B cell (primary cell): ENCODE measurements around the gene GRK5. TPM values are rescaled to one million over a fixed set of nuclear protein-coding genes. Genes with fewer than 3 reads are reported as not detected.

ENCODE experiments used
- ATAC-seq: fragments of 200-7000 bp; cut with Tn5 transposase; one replicate; pipeline ENCODE4 v1.10.0; 2021; ENCODE audit warnings: low read depth, mild to moderate bottlenecking, moderate number of reproducible peaks, moderate library complexity
- CTCF ChIA-PET: fragments of 350-600 bp; sonication (Branson Sonifier 250); formaldehyde crosslinking; loops from one replicate; lab custom pipeline; 2021; ENCODE audit warnings: antibody characterized with exemption, inconsistent platforms; lab: Charles Lee
- POLR2A ChIA-PET: fragments of 350-600 bp; sonication (Branson Sonifier 250); formaldehyde crosslinking; loops from one replicate; lab custom pipeline; 2021; ENCODE audit warnings: antibody characterized with exemption; lab: Charles Lee
- DNase-seq: peaks from one replicate; pipeline ENCODE4 v3.0.0; 2013
- H2AFZ ChIP-seq: 2 replicates; pipeline ENCODE4 v1.6.1; 2012; ENCODE audit warnings: mild to moderate bottlenecking, low read depth, low read length; ENCODE audit not compliant: insufficient read depth, poor library complexity, severe bottlenecking
- H3K27ac ChIP-seq, 2 donors: 1 replicate in 1 of 2; 2 replicates in 1 of 2; pipeline ENCODE4 v1.5.1; 2012 to 2013; ENCODE audit warnings: low read length in 2 of 2, mild to moderate bottlenecking in 2 of 2, moderate library complexity in 1 of 2
- H3K27me3 ChIP-seq, 4 experiments: fragments of 200-600 bp in 1 of 4; sonication (generic) in 1 of 4; replicated peaks in 1 of 4; 1 replicate in 2 of 4; 2 replicates in 2 of 4; pipeline versions ENCODE4 v1.6.1 to v1.7.0; 2013 to 2016; ENCODE audit warnings: low read length in 3 of 4, mild to moderate bottlenecking in 2 of 4, mixed read lengths in 1 of 4, moderate library complexity in 1 of 4; ENCODE audit not compliant: insufficient read depth in 4 of 4, control insufficient read depth in 3 of 4; ENCODE audit errors: control extremely low read depth in 1 of 4
- H3K36me3 ChIP-seq, 2 experiments: replicated peaks in 1 of 2; 1 replicate in 1 of 2; 2 replicates in 1 of 2; pipeline versions ENCODE4 v1.6.1 to v1.7.1; 2013; ENCODE audit warnings: low read length in 1 of 2; ENCODE audit not compliant: insufficient read depth in 2 of 2, control insufficient read depth in 1 of 2; ENCODE audit errors: control extremely low read depth in 1 of 2, extremely low read depth in 1 of 2
- H3K4me1 ChIP-seq, 2 donors: fragments of 200-600 bp in 1 of 2; sonication (generic) in 1 of 2; 1 replicate in 1 of 2; 2 replicates in 1 of 2; pipeline versions ENCODE4 v1.5.1 to v1.6.1; 2013 to 2017; ENCODE audit warnings: low read length in 2 of 2; ENCODE audit not compliant: control insufficient read depth in 2 of 2, insufficient read depth in 2 of 2
- H3K4me2 ChIP-seq: replicated peaks from 2 replicates; pipeline ENCODE3; 2012; ENCODE audit warnings: mild to moderate bottlenecking, low read depth, low read length; ENCODE audit not compliant: poor library complexity, severe bottlenecking
- H3K4me3 ChIP-seq, 5 experiments: fragments of 200-600 bp in 1 of 5; sonication (generic) in 1 of 5; 1 replicate in 3 of 5; 2 replicates in 2 of 5; pipeline versions ENCODE4 v1.5.1 to v1.7.0; 2011 to 2016; ENCODE audit warnings: low read length in 4 of 5, mild to moderate bottlenecking in 4 of 5, low read depth in 2 of 5, control low read depth in 1 of 5, moderate library complexity in 1 of 5; ENCODE audit not compliant: insufficient read depth in 1 of 5; ENCODE audit errors: control extremely low read depth in 1 of 5, extremely low read depth in 1 of 5
- H3K79me2 ChIP-seq: fragments of 200-600 bp; sonication (generic); one replicate; pipeline ENCODE4 v1.6.0; 2016; ENCODE audit warnings: low read length; ENCODE audit not compliant: control insufficient read depth, insufficient read depth
- H3K9ac ChIP-seq: fragments of 200-600 bp; sonication (generic); 2 replicates; pipeline ENCODE4 v1.6.1; 2017; ENCODE audit warnings: mild to moderate bottlenecking, low read length, moderate library complexity
- H3K9me3 ChIP-seq, 3 donors: one replicate each; pipeline versions ENCODE4 v1.6.1 to v1.7.1; 2013; ENCODE audit warnings: low read length in 2 of 3; ENCODE audit not compliant: control insufficient read depth in 2 of 3, insufficient read depth in 1 of 3; ENCODE audit errors: control extremely low read depth in 1 of 3
- H4K20me1 ChIP-seq: 2 replicates; pipeline ENCODE4 v1.6.0; 2012; ENCODE audit warnings: mild to moderate bottlenecking, low read length; ENCODE audit not compliant: insufficient read depth, control insufficient read depth, poor library complexity, severe bottlenecking
- H3K27ac Mint-ChIP-seq: one replicate; pipeline ENCODE4 v1.8.0; 2021; ENCODE audit warnings: mixed read lengths
- H3K27me3 Mint-ChIP-seq: one replicate; pipeline ENCODE4 v1.8.0; 2021; ENCODE audit warnings: mixed read lengths
- H3K4me1 Mint-ChIP-seq: one replicate; pipeline ENCODE4 v1.8.0; 2021; ENCODE audit warnings: mixed read lengths
- H3K4me3 Mint-ChIP-seq: one replicate; pipeline ENCODE4 v1.8.0; 2021; ENCODE audit warnings: mixed read lengths
- H3K9me3 Mint-ChIP-seq: one replicate; pipeline ENCODE4 v1.8.0; 2022; ENCODE audit warnings: mixed read lengths; ENCODE audit not compliant: insufficient read depth
- CTCF ChIP-seq: fragments of 200-600 bp; IDR thresholded peaks from one replicate; pipeline ENCODE4 v1.8.0; 2022; ENCODE audit warnings: antibody characterized with exemption, mild to moderate bottlenecking
- EZH2 ChIP-seq: IDR thresholded peaks from 2 replicates; pipeline ENCODE4 v1.6.1; 2012; ENCODE audit warnings: borderline replicate concordance, low read depth, mild to moderate bottlenecking, moderate library complexity, low read length; ENCODE audit not compliant: insufficient read depth, poor library complexity, severe bottlenecking
- WGBS: methylation state at CpG from one replicate; pipeline ENCODE4 v1.1.5; 2013; ENCODE audit warnings: missing lambda C conversion rate; ENCODE audit not compliant: insufficient coverage; 5-methylcytosine and 5-hydroxymethylcytosine counted together
- intact Hi-C: fragments of 100-400 bp; cut with micrococcal nuclease; formaldehyde crosslinking; loops from one replicate; pipeline ENCODE4 v1.10.0; 2022
- polyA plus RNA-seq: library from polyadenylated mRNA; depleted of rRNA; stranded (reverse); fragments of >200 nt; gene quantifications from 2 replicates; pipeline ENCODE4 v1.2.3, GENCODE V29; 2012
- total RNA-seq, 2 donors: library from RNA; stranded (reverse); fragments of 120-200 nt in 1 of 2; gene quantifications; 1 replicate in 1 of 2; 2 replicates in 1 of 2; pipeline versions ENCODE4 v1.2.3 to v1.2.4, GENCODE V29; 2013 to 2022

GRK5 gene
- total and polyA plus RNA-seq, 2 donors (not counting 1 experiment from before 2014, with no cell fraction given) = 21.9 to 54.8 TPM

- Histone ChIP-seq H3K9me3 (peaks cover 3 to 17% (median 9%) of the 10 kb centered on the region in 3 donors), H3K4me2 (no peak overlapping the region), H3K4me1 (no peaks in the 10 kb centered on the region), H3K27me3 (no peaks in the 10 kb centered on the region), H2AFZ (no peak overlapping the region), H3K4me3 (no peak overlapping the region), H3K36me3 (peaks cover 0 to 22% of the 10 kb centered on the region in 2 experiments), H3K27ac (no peak overlapping the region), H3K79me2 (peaks cover 60% of the 10 kb centered on the region), H3K9ac (no peak overlapping the region), H4K20me1 (peaks cover 21% of the 10 kb centered on the region)
- Mint-ChIP-seq H3K9me3 (no peaks in the 10 kb centered on the region), H3K27me3 (no peaks in the 10 kb centered on the region), H3K4me3 (no peak overlapping the region), H3K27ac (no peak overlapping the region), H3K4me1 (peaks cover 21% of the 10 kb centered on the region)
- DNase-seq = no peak
- no peak for ATAC-seq
- ChIA-PET POLR2A (no interaction called here), CTCF (interaction anchor here (1.4 kb wide), 1 partner anchor 15 kb away, joined by 4 read pairs; no protein-coding TSS in a partner anchor)
- TF ChIP-seq EZH2 (no peak), CTCF (no peak)
- intact Hi-C loops = no loop called here
- 96% methylated on average over 4 of the region's 9 CpGs for WGBS
These were observed 142.6 kb downstream of the GRK5 start for GRCh38 chr10:119349937-119350501.

- WGBS = 97% methylated on average over 7 of the region's 8 CpGs
- peaks cover under 1% of the 10 kb centered on the region for H3K9me3 Mint-ChIP-seq
- peaks cover 16% of the 10 kb centered on the region for H3K4me1 Mint-ChIP-seq
- TF ChIP-seq CTCF = no peak
- TF ChIP-seq EZH2 = no peak
- H3K4me1 ChIP-seq = no peaks in the 10 kb centered on the region
- CTCF ChIA-PET = no interaction called here
- H3K36me3 ChIP-seq = peaks cover 0 to 22% of the 10 kb centered on the region in 2 experiments
- H3K27ac ChIP-seq = no peak overlapping the region
- DNase-seq (no peak), ATAC-seq (no peak)
- H3K27me3 ChIP-seq = no peaks in the 10 kb centered on the region
- no peak overlapping the region for H3K27ac Mint-ChIP-seq
- POLR2A ChIA-PET = no interaction called here
- H3K79me2 ChIP-seq = peaks cover 60% of the 10 kb centered on the region
- no peak overlapping the region for H3K4me3 ChIP-seq
- no peak overlapping the region for H3K4me3 Mint-ChIP-seq
- intact Hi-C loops = no loop called here
- H3K9ac ChIP-seq = no peak overlapping the region
- no peak overlapping the region for H2AFZ ChIP-seq
- peaks cover 3 to 17% (median 9%) of the 10 kb centered on the region in 3 donors for H3K9me3 ChIP-seq
- H3K27me3 Mint-ChIP-seq = no peaks in the 10 kb centered on the region
- H4K20me1 ChIP-seq = peaks cover 15% of the 10 kb centered on the region
- H3K4me2 ChIP-seq = no peak overlapping the region
These were observed 143.2 kb downstream of the GRK5 start for GRCh38 chr10:119350502-119351097.
